SH-SY5Y (cell line): ENCODE measurements around the gene CLP1.

Experiments
- GATA2 ChIP-seq: IDR thresholded peaks from 2 replicates; pipeline ENCODE4 v1.6.1; 2011; ENCODE audit warnings: mild to moderate bottlenecking, low read depth, low read length
- GATA3 ChIP-seq: IDR thresholded peaks from 2 replicates; pipeline ENCODE4 v1.6.1; 2011; ENCODE audit warnings: low read depth, mild to moderate bottlenecking, low read length, moderate library complexity

CLP1 gene

DNA sequence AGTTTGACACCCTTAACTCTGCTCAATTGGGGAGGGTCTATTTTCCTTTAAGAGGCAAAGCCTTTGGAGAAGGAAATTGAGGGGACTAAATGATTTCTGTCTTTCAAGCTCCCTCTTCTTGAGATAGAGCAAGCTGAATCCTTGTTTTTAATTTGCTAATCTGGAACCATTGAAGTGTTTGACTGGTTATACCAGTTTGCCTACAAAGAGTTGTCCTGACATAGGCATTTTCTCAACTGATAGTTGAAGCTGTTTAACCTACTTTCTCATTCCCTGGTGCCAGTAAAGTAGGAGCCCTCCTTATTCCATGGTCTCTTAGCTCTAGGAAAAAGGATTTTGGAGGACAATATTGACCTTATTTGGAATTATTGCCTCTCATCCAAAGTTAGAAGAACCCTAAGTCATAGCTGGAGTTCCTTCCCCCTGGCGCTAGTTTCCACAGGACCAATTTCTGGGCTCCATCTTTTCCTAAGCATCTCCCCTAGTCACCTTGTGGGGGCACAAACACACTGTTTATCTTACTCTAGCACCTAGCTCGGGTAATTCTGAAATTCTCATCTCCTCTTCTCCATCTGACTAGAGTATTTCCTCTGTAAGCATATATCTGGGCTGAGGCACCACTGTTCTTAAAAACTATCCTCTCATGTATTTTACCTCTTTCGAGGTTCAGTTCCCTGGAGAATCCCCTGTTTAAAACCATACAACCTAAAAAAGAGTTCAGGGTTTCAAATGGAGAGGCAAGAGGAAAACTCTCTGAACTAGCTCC, 17.8 kb downstream of the CLP1 start:
- no peak for TF ChIP-seq GATA3
- TF ChIP-seq GATA2 = no peak

DNA sequence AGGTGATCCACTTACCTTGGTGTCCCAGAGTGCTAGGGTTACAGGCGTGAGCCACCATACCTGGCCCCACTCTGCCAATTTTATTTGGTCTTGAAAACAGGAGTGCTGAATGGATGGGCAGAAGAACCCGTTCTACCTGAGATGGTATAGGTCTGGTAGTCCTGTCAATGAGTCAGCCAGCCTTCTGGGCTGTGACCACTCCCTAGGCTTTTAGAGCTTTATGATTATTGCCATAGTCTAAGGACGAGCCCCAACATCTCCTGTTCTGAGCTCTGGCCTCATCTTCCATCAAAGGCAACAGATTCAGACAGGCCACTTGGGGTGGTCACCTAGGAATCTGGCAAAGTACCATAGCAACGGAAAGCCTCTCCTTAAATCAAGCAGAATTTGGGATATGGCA, 21.8 kb downstream of the CLP1 start:
- TF ChIP-seq GATA2 (no peak), GATA3 (no peak)

DNA sequence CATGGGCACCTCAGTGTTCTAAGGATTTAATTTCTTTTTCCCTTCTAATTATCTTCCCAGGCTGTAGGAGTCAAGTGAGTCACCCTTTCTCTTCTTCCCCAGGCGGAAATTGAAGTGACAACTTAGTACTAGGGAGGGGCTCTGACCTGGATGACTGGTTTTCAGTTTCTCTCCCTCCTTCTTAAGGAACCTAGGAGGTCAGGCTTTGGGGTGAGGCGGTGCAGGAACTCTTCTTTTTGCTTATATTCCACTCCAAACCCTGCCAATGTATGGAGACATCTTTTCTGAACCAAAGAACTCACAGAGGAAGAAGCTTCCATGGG, 23.0 kb downstream of the CLP1 start:
- no peak for TF ChIP-seq GATA2

DNA sequence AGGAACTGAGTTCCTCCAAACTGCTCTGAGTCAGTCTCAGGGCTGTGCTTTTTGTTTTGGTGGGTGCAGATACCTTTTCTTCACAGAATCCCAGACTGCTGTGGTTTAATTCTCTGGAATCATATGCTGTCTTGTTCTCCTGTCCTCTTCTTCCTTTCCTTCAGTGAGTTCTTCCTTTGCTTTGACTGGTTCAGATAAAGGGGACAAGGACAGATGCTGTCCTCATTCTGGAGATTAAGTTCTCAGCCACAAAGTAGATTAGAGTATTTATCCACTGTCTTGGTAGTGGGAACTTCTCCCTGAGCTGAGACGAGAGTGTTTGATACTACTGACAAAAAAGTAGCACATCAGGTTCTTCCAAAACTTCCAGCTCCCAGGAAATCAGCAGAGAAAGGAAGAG, 23.6 kb downstream of the CLP1 start:
- TF ChIP-seq GATA2 (no peak), GATA3 (no peak)

DNA sequence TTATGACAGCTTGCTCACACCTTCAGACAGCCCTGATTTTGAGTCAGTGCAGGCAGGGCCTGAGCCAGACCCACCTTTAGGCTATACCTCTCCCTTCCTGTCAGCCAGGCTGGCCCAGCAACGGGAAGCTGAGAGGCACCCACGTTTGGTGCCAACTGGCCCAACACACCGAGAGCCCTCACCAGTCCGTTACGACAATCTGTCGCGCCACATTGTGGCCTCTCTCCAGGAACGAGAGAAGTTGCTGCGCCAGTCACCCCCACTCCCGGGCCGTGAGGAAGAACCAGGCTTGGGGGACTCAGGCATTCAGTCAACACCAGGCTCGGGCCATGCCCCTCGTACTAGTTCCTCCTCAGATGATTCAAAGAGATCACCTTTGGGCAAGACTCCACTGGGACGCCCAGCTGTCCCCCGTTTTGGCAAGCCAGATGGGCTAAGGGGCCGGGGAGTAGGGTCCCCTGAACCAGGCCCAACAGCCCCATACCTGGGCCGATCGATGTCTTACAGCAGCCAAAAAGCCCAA, 41.3 kb downstream of the CLP1 start:
- TF ChIP-seq GATA3 (no peak), GATA2 (no peak)

DNA sequence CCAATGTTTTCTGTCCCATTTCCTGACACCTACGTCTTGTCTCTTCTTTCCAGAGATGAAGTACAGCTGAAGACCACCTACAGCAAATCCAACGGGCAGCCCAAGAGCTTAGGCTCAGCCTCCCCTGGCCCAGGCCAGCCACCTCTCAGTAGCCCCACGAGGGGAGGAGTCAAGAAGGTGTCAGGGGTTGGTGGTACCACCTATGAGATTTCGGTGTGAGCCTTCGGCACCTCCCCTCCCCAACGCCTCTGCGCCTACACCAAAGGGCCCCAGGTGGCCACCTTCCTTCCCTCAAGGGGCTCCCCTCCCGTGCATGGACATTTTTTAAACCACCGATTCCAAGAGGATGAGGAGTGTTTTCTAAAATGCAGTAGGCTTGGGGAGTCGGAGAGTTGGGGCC, 42.3 kb downstream of the CLP1 start:
- no peak for TF ChIP-seq GATA3

DNA sequence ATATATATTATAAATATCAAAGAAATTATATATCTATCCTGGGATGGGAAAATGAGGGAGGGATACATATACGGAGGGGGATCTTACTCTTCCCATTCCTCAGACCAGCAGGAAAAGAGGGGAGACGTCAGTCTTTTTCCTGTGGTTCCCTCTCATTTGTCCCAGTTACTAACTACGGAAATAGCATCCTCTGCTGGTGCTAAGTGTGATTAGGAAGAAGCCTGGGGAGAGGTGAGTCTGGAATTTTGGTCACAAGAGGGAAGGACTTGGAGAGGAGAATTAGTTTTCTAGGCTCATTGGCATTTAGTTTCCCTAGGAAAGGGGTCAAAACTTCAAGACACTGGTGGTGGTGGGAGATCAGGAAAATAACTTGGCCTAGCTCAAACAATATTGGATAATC, 42.9 kb downstream of the CLP1 start:
- TF ChIP-seq GATA3 (no peak), GATA2 (no peak)

DNA sequence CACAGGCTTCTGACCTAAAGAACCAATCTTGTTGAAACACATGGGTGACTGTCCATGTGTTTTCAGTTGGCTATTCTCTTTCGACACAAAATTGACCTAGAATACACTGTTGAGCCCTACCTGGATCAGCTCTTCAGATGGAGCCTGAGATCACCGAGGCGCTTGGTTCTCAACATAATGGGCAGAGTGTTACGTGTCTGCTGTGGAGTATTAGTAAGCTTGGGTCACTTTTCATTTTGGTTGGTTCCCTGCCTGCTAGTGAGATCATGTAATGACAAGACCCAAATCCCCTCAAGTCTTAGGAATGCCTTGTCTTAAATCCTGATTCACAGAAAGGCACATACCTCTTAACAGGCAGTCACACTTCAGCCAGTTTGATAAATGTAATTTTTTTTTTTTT, 45.8 kb downstream of the CLP1 start:
- TF ChIP-seq GATA3 (no peak), GATA2 (no peak)

DNA sequence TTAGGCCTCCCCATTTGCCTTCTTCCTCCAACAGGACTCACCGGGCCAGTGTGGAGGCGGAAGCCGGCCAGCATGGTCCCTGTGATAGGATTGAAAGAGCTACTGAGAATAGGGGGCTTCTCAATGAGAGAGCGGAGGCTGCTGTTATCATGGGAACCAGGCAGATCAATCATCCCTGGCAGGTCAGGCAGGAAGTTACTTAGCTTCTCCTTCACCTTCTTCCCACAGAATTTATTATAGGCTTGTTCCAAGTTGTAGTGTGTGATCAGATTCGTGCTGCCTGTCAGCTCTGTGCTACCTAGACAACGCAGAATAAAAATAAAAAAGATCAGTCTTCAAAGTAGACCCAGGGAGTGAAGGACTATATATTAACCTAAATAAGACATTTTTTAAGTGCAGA, 47.4 kb downstream of the CLP1 start:
- TF ChIP-seq GATA2 = no peak
- TF ChIP-seq GATA3 = no peak

DNA sequence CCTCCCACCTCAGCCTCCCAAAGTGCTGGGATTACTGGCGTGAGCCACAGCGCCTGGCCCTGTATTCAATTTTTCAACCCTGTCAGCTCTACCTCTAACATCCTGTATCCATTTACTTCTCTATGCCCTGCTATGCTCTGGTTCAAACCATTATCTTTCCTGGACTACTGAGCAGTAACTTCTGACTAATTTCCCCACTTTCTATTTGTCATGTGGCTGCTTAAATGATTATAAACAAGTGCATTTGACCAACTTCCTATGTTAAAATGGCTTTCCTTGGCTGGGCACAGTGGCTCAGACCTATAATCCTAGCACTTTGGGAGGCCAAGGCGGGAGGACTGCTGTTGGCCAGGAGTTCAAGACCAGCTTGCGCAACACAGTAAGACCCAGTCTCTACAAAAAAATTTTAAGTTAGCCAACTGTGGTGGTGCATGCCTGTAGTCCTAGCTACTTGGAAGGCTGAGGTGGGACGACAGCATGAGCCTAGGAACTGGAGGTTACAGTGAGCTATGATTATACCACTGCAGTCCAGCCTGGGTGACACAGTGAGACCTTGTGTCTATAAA, 52.3 kb downstream of the CLP1 start:
- no peak for TF ChIP-seq GATA2
- TF ChIP-seq GATA3 = no peak
